ENCODE measurements around the gene RIPK3.
A peak's percentile ranks its signal among the peaks of the same experiment; 100 is the strongest.

The RIPK3 gene

GRCh38 chr14:24335461-24336171, 4.2 kb downstream of the RIPK3 start:
- Histone ChIP-seq H3K27ac (ENCODE audit: low read length) (no peak overlapping the region), H3K4me2 (ENCODE audit: low read depth, low read length) (no peak overlapping the region), H3K27me3 (replicated peaks; ENCODE audit: insufficient read depth, low read length) (no peaks in the 10 kb centered on the region), H3K9ac (ENCODE audit: low read length) (no peak overlapping the region), H3K9me2 (replicated peaks; ENCODE audit: insufficient read depth, low read length) (no peaks in the 10 kb centered on the region), H4K20me1 (ENCODE audit: insufficient read depth, low read length) (no peaks in the 10 kb centered on the region), H3K9me3 (replicated peaks; ENCODE audit: insufficient read depth, low read length) (no peaks in the 10 kb centered on the region), H3K79me2 (ENCODE audit: low read length) (no peaks in the 10 kb centered on the region), H3K4me3 (ENCODE audit: low read length) (no peak overlapping the region), H2AFZ (ENCODE audit: low read length) (no peak overlapping the region), H3K36me3 (replicated peaks; ENCODE audit: insufficient read depth, low read length) (no peaks in the 10 kb centered on the region), H3K4me1 (ENCODE audit: low read length) (0 out of 2 replicates have a peak, but pooled peaks cover 3% of the 10 kb centered on the region), H3F3A (ENCODE audit: insufficient read depth, low read length) (no peaks in the 10 kb centered on the region)
- DNase-seq, result no peak
- TF ChIP-seq EZH2 (optimal IDR thresholded peaks at IDR 0.05; ENCODE audit: low read depth, low read length) (no peak), CTCF (IDR thresholded peaks at IDR 0.05; ENCODE audit: low read length) (no peak), EZH2phosphoT487 (IDR thresholded peaks at IDR 0.05; ENCODE audit: low read length) (no peak)

- Histone ChIP-seq H3F3A (ENCODE audit: insufficient read depth, low read length) (no peaks in the 10 kb centered on the region), H4K20me1 (ENCODE audit: insufficient read depth, low read length) (no peaks in the 10 kb centered on the region), H3K4me2 (ENCODE audit: low read depth, low read length) (peak within 1 kb of the TSS; percentile 96), H2AFZ (ENCODE audit: low read length) (peak within 1 kb of the TSS; percentile 51; the same call in 1 of the 2 replicates), H3K27me3 (replicated peaks; ENCODE audit: insufficient read depth, low read length) (no peaks in the 10 kb centered on the region), H3K36me3 (replicated peaks; ENCODE audit: insufficient read depth, low read length) (no peaks in the 10 kb centered on the region), H3K4me1 (ENCODE audit: low read length) (0 out of 2 replicates have a peak, but pooled peaks cover 3% of the 10 kb centered on the region), H3K4me3 (ENCODE audit: low read length) (peak within 1 kb of the TSS; percentile 58; the same call in 1 of the 2 replicates), H3K9ac (ENCODE audit: low read length) (no peak within 1 kb of the TSS), H3K79me2 (ENCODE audit: low read length) (no peaks in the 10 kb centered on the region), H3K9me3 (replicated peaks; ENCODE audit: insufficient read depth, low read length) (no peaks in the 10 kb centered on the region), H3K27ac (ENCODE audit: low read length) (no peak within 1 kb of the TSS), H3K9me2 (replicated peaks; ENCODE audit: insufficient read depth, low read length) (no peaks in the 10 kb centered on the region)
- DNase-seq, result no peak
- no peak for TF ChIP-seq EZH2phosphoT487 (IDR thresholded peaks at IDR 0.05; ENCODE audit: low read length)
Observed at GRCh38 chr14:24334431-24335291, 5.1 kb downstream of the RIPK3 start, which contains the start of gene ADCY4. ADCY4 (minus strand) TSS chr14:24335071; CDS start chr14:24334652, 419 bp downstream.

DNA sequence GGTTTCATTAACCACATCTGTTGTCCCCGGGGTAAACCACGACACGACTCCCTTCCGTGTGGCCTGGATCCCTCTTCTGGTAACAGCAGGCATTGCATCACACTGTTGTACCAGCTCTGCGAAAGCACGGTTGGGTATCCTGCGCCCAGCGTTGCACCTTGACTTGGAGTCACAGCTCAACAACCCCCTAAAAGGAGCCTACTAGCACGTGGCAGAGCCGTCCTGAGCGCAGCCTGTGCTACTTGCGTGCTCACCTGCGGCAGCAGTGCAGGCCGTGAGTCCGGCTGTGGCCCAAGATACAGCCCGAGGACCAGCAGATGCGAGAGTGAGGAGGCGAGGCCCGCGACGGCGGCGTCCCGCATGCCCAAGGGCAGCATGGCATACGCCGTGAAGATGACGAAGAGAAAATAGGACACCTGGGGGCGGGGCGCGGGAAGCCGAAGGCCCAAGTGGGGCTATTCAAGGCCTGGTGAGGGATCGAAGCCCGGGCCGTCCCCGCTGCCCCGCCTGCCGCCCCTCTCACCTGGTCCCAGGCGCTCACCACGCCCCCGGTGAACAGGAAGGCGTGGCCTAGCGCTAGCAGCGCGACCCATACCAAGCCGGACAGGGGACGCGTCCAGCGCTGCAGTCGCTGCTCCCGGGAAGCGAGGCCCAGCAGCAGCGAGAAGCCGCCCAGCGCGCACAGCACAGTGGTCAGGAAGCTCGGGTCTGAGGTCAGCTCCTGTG, 7.4 kb downstream of the RIPK3 start:
- peak overlapping the region; percentile 96 for H3K4me2 ChIP-seq (ENCODE audit: low read depth, low read length)
- H3K27ac ChIP-seq (ENCODE audit: low read length), result no peak overlapping the region
- no peaks in the 10 kb centered on the region for H3K36me3 ChIP-seq (replicated peaks; ENCODE audit: insufficient read depth, low read length)
- H3K4me1 ChIP-seq (ENCODE audit: low read length), result 0 out of 2 replicates have a peak, but pooled peaks cover 3% of the 10 kb centered on the region
- no peak overlapping the region; the same call in 1 of the 2 replicates for H3K9ac ChIP-seq (ENCODE audit: low read length)
- H3K4me3 ChIP-seq (ENCODE audit: low read length), result peak overlapping the region; percentile 55
- no peaks in the 10 kb centered on the region for H4K20me1 ChIP-seq (ENCODE audit: insufficient read depth, low read length)
- no peaks in the 10 kb centered on the region for H3K79me2 ChIP-seq (ENCODE audit: low read length)
- DNase-seq, result peak; percentile 83
- no peaks in the 10 kb centered on the region for H3F3A ChIP-seq (ENCODE audit: insufficient read depth, low read length)
- H2AFZ ChIP-seq (ENCODE audit: low read length), result peak overlapping the region; percentile 71
- H3K9me2 ChIP-seq (replicated peaks; ENCODE audit: insufficient read depth, low read length), result no peaks in the 10 kb centered on the region
- no peaks in the 10 kb centered on the region for H3K9me3 ChIP-seq (replicated peaks; ENCODE audit: insufficient read depth, low read length)
- H3K27me3 ChIP-seq (replicated peaks; ENCODE audit: insufficient read depth, low read length), result no peaks in the 10 kb centered on the region
- TF ChIP-seq EZH2phosphoT487 (IDR thresholded peaks at IDR 0.05; ENCODE audit: low read length) (no peak), CTCF (IDR thresholded peaks at IDR 0.05; ENCODE audit: low read length) (peak; percentile 63)
